Stimulated activated CD4-positive, alpha-beta T cell treated with anti-CD3 and anti-CD28 coated beads, Interleukin-4, amount 100 ng/mL, for 4 hours (primary cell): ENCODE measurements around the gene TSEN2.
A peak's percentile ranks its signal among the peaks of the same experiment; 100 is the strongest.
"Not testable (repeated sequence)": the region's sequence is repeated elsewhere in the genome, so short reads cannot be mapped to it uniquely, and the experiment has no call there.

ENCODE experiments used
- DNase-seq, 2 experiments: peaks; one replicate each; pipeline ENCODE4 v3.0.0-alpha.2; 2020

TSEN2 gene

GRCh38 chr3:12452361-12453330, 31.6 kb upstream of the TSEN2 start:
- no peak for DNase-seq

- no peak for DNase-seq
Measured at GRCh38 chr3:12454076-12454815, 30.0 kb upstream of the TSEN2 start.

GRCh38 chr3:12454816-12455121, 29.5 kb upstream of the TSEN2 start:
- no peak for DNase-seq

GRCh38 chr3:12455740-12456139, 28.5 kb upstream of the TSEN2 start:
- DNase-seq = no peak

- no peak for DNase-seq
Measured at GRCh38 chr3:12456441-12456840, 27.8 kb upstream of the TSEN2 start.

GRCh38 chr3:12457380-12457779, 26.9 kb upstream of the TSEN2 start:
- not testable (repeated sequence) for DNase-seq

GRCh38 chr3:12458901-12459300, 25.4 kb upstream of the TSEN2 start:
- no peak for DNase-seq

GRCh38 chr3:12460127-12460526, 24.2 kb upstream of the TSEN2 start:
- no peak for DNase-seq

- no peak for DNase-seq
Measured at GRCh38 chr3:12461097-12461649, 23.1 kb upstream of the TSEN2 start.

GRCh38 chr3:12462159-12462947, 21.9 kb upstream of the TSEN2 start:
- no peak for DNase-seq

- no peak for DNase-seq
Measured at GRCh38 chr3:12463686-12464085, 20.6 kb upstream of the TSEN2 start.

- DNase-seq = no peak
Measured at GRCh38 chr3:12464181-12464580, 20.1 kb upstream of the TSEN2 start.

GRCh38 chr3:12465151-12465835, 19.0 kb upstream of the TSEN2 start:
- DNase-seq = no peak

GRCh38 chr3:12465836-12466225, 18.4 kb upstream of the TSEN2 start:
- DNase-seq = no peak

- no peak for DNase-seq
Measured at GRCh38 chr3:12467746-12468145, 16.5 kb upstream of the TSEN2 start.

- DNase-seq = no peak
Measured at GRCh38 chr3:12468276-12468675, 16.0 kb upstream of the TSEN2 start.

GRCh38 chr3:12468757-12469156, 15.5 kb upstream of the TSEN2 start:
- no peak for DNase-seq

GRCh38 chr3:12469222-12469621, 15.1 kb upstream of the TSEN2 start:
- DNase-seq = not testable (repeated sequence)

- no peak for DNase-seq
Measured at GRCh38 chr3:12470111-12470510, 14.2 kb upstream of the TSEN2 start.

- no peak for DNase-seq
Measured at GRCh38 chr3:12470680-12471079, 13.6 kb upstream of the TSEN2 start.

GRCh38 chr3:12471241-12471640, 13.0 kb upstream of the TSEN2 start:
- peak; percentile 53 to 67 for DNase-seq

- DNase-seq = no peak
Measured at GRCh38 chr3:12472000-12472610, 12.2 kb upstream of the TSEN2 start.
